ENCODE data around the gene RPL36A.

RPL36A gene

GRCh38 chrX:101393530-101394305 lies 2.9 kb downstream of the RPL36A start:
- DNase-seq (ENCODE audit: low spot score), result no peak

DNA sequence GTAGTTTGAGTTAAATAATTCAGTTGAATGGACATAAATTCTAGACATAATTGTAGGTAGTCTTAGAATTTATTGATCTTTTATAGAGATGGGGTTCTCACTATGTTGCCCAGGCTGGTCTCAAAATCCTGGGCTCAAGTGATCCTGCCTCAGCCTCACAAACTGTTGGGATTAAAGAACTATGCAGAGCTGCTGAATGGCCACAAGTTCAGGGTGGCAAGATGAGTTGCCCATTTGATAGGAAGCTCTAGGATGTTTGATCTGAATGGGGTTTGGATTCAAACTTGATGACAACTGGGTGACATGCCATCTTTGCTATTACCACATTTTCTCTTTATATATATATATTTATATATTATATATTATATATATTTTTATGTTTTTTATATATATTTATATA lies 3.6 kb downstream of the RPL36A start:
- DNase-seq (ENCODE audit: low spot score), result no peak

DNA sequence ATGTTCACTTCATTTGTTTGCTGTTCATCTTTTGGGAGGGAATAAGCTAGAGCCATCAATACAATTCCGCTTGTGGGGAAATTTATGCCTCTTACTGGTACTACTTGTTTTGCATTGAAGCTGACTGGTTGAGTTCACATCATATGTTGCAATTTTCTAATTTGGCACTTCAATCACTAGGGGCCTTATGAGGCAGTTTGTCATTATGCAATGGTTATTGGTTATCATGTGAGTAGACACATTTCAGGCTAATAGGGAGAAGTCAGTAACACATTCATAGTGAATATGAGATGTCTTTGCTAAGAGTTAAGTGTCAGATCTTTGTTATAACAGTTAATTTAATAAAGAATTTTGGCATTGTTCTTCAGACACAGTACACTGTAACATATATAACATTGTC lies 5.0 kb downstream of the RPL36A start:
- no peak for DNase-seq (ENCODE audit: low spot score)

DNA sequence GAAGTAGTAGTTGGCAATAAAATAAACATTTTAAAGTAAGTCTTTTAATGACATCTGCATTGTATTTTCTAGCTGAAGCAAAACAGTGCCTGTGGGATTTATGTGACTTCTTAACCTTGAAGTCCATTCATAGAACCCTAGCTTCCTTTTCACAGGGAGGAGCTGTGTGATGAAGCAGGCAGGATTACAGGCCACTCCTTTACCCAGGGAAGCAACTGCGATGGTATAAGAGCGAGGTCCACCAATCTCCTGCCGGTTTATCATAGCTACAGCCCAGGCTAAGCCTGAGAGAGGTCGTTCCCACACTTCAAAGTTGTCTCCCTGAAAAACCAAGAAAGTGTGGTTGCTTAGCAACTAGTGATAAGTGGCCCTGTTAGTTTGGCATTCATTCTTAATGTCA lies 7.0 kb downstream of the RPL36A start:
- DNase-seq (ENCODE audit: low spot score), result no peak

GRCh38 chrX:101398694-101399093 lies 7.9 kb downstream of the RPL36A start:
- no peak for DNase-seq (ENCODE audit: low spot score)

DNA sequence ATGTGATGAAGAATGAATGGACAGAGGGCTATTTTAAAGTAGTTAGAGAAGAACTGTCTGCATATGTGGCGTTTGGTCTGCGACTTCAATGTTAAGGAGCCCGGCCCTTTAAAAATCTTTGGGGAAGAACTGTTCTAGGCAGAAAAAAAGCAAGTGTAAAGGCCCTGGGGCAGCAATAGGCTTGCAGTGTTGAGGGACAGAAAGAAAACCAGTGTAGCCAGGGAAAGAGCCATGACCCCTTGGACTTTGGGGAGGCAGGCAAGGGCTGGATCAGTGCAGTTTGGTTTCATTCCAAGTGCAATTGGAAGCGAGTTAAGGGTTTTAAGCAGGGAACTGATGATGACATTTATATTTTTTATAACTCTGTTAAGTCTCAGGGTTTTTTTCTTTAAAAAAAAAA lies 9.0 kb downstream of the RPL36A start:
- DNase-seq (ENCODE audit: low spot score), result no peak

DNA sequence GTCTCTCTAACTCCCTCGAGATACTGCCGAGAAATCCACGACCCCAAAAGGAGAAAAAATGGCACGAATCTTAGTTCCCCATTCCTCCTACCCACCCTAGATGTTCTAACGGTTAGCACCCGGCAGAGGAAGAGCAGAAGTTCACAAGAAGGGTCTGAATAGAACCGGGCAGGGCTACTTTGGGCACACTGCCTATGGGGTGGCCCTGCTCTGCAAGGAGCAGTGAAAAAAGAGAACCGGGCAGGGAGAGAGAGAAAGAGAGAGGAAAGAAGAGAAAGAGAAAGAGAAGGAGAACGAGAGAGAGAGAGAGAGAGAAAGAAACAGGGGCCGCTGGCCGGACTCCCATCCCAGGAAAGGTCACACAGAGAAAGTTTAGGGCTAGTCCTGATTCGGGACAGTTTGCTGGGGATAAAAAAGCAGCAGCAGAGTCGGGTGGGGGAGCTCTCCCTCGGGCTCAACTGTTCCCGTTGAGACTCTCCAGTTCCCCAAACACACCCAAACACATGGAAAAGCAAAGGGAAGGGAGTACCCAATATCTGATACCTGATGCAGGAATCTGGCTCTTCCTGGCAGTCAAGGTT lies 16.4 kb downstream of the RPL36A start:
- no peak for DNase-seq (ENCODE audit: low spot score)

DNA sequence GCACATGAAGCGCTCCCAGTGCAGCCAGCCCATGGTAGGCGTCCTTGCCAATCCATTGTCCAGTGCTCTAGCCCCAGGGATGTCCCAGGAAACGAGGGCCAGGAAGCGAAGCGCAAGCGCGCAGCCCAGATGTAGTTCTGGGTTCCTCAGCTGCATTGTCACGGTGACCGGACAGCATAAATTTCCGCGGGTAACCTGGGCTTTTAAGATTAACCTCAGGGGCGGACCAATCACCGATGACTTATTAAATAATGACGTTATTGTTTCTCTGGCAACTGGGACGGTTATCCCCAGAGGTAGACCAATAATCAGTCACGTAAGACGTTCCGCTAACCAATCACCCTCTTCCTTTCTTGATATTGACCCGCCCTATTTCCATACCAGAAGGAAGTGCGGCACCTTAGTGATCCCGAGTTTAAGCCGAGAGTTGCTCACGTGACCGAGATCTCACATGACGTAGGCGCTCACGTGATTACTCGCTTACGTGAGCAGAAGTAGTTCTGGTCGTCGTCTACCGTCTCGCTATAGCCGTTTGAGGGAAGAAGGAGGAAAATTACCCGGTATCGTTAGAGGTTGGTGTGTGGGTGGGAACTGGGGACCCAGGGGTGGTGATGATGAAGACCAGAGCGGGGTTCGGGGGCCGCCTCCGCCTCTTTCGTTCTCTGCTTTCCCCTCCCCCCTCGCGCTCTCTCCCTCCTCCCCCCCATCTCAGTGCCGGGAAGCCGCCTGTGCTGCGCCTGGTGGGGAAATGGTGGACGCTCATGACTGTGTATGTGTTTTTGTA lies 17.1 kb downstream of the RPL36A start, which contains the start of the genes GLA and HNRNPH2:
Gene GLA (minus strand): TSS at position 178 of the 784 bp plus-strand sequence. CDS start 22 bp downstream, at position 156.
Gene HNRNPH2 (plus strand): TSS at position 475 of the 784 bp plus-strand sequence. CDS start 3,767 bp downstream, outside the sequence.
- DNase-seq (ENCODE audit: low spot score), result peak; percentile 94

- DNase-seq (ENCODE audit: low spot score), result no peak
Measured at GRCh38 chrX:101408532-101408841, 17.7 kb downstream of the RPL36A start.

- no peak for DNase-seq (ENCODE audit: low spot score)
Measured at GRCh38 chrX:101409043-101409442, 18.2 kb downstream of the RPL36A start.

GRCh38 chrX:101410461-101410860 lies 19.6 kb downstream of the RPL36A start:
- DNase-seq (ENCODE audit: low spot score), result no peak

DNA sequence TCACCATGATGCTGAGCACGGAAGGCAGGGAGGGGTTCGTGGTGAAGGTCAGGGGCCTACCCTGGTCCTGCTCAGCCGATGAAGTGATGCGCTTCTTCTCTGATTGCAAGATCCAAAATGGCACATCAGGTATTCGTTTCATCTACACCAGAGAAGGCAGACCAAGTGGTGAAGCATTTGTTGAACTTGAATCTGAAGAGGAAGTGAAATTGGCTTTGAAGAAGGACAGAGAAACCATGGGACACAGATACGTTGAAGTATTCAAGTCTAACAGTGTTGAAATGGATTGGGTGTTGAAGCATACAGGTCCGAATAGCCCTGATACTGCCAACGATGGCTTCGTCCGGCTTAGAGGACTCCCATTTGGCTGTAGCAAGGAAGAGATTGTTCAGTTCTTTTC lies 21.2 kb downstream of the RPL36A start:
- DNase-seq (ENCODE audit: low spot score), result no peak

DNA sequence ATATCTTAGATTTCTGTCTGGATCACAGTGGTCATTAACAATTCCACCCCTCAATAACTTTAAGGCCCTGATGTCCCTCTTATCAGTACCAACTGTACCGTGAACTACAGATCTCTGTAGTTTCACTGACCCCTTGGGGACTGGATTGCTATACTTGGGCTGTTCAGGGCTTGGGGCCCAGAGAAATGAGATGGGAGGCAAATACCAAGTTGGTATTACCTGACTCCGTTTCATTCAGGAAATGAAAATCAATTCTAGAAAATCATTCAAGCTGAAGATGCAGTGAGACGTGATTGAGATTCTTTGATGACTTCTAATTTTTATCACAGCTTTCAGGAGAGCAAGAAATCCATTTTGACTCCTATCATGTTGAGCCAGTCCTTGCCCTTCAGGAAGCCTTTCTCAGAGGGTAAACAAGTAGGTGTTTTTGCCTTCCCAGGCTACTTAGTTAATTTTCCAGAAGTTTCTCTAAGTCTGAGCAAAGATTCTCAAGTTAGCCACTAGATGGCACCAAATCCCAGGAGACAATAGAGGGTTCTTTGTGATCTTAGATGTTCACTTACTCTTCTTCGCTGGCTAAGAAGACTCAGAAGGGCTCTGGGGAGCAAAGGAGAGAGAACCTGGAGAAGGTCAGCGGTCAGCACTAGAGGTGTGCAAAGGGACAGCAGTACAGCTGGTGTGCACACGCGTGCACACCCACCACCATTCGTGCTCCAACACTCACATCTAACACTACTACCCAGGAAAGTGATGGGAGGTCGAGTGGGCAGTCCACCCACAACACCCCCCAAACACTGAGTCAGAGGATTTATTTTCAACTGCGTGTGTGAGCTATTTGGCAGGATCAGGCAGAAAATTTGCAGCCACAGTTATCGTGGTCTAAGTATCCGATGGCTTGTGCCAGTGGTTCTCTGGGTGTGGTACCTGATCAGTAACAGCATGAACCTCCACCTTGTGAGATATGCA lies 24.7 kb downstream of the RPL36A start:
- DNase-seq (ENCODE audit: low spot score), result peak; percentile 76

DNA sequence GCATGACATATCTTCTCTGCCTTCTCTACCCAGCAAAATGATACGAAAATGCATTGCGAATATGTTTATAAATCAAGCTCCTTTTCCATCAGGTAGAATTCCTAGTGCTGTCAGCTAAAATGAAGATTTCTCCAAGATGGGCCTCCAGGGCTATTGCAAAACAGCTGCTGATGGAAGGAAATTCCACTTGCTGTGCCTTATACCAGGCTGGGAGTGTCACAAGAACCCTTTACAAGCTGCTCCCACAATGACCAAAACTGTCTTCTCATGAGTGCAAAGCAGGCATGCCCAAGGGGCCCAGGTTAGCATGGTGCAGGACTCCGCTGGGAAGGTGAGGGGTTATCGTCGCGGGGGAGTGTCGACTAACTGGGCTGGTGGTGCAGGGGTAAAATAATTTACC lies 25.9 kb downstream of the RPL36A start:
- DNase-seq (ENCODE audit: low spot score), result no peak

GRCh38 chrX:101417190-101417589 lies 26.4 kb downstream of the RPL36A start:
- no peak for DNase-seq (ENCODE audit: low spot score)

- DNase-seq (ENCODE audit: low spot score), result no peak
Measured at GRCh38 chrX:101417981-101418841, 27.4 kb downstream of the RPL36A start.

DNA sequence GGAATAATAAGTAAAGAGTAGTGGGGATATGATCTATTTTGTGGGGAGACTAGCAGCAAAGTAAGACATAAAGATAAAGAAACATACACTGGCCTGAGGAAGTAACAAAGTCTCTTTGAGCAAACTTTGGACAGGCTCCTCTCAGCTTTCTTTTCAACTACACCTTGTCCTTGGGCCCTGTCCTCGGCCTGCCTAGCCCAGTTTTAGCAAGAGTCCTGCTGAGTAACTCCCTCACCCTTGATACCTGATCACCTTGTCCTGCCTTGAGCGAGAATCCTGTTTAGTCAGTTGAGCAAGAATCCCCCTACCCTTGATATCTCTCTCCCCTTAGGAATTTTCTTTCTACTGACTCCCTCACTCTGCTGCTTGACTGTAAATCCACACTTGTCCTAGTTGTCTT lies 28.7 kb downstream of the RPL36A start:
- DNase-seq (ENCODE audit: low spot score), result no peak

GRCh38 chrX:101427954-101428353 lies 37.1 kb downstream of the RPL36A start:
- no peak for DNase-seq (ENCODE audit: low spot score)

DNA sequence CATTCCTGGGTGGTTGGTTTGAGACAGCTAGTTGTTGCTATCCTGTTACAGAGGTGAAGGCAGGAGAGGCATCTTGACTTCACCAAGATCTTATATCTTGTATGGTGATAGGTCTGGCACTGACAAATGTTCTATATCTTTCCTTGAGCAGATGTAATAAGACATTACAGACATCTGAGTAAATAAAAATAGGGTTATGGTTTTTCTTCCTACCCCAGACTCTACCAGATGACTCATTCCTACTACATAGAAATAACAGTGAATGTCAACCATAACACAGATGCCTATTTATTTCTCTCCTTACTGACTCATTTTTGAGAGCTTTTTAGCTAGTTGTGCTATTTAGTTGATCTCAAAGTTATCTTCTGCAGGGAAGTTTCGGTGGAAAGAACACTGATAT lies 39.1 kb downstream of the RPL36A start:
- no peak for DNase-seq (ENCODE audit: low spot score)

GRCh38 chrX:101430457-101431078 lies 39.8 kb downstream of the RPL36A start:
- no peak for DNase-seq (ENCODE audit: low spot score)
